Measurements from ENCODE around the gene ACOX1. TPM values are rescaled to one million over a fixed set of nuclear protein-coding genes. Genes with fewer than 3 reads are reported as not detected.

ACOX1 gene
- total RNA-seq, 4 donors from 2014 or later = 33.7 to 44.4 (median 39.1) TPM

GRCh38 chr17:76013377-76013932 is 34.5 kb upstream of the ACOX1 start:
- 70% methylated on average over 15 of the region's 15 CpGs for WGBS, 2 donors
- TF ChIP-seq, protein P1, sequence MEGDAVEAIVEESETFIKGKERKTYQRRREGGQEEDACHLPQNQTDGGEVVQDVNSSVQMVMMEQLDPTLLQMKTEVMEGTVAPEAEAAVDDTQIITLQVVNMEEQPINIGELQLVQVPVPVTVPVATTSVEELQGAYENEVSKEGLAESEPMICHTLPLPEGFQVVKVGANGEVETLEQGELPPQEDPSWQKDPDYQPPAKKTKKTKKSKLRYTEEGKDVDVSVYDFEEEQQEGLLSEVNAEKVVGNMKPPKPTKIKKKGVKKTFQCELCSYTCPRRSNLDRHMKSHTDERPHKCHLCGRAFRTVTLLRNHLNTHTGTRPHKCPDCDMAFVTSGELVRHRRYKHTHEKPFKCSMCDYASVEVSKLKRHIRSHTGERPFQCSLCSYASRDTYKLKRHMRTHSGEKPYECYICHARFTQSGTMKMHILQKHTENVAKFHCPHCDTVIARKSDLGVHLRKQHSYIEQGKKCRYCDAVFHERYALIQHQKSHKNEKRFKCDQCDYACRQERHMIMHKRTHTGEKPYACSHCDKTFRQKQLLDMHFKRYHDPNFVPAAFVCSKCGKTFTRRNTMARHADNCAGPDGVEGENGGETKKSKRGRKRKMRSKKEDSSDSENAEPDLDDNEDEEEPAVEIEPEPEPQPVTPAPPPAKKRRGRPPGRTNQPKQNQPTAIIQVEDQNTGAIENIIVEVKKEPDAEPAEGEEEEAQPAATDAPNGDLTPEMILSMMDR (IDR thresholded peaks at IDR 0.05) = no peak
- TF ChIP-seq EP300 (IDR thresholded peaks at IDR 0.05) (no peak), POLR2A (IDR thresholded peaks at IDR 0.05) (no peak)
- Histone ChIP-seq H3K27me3 (peaks cover 0 to 5% of the 10 kb centered on the region in 2 donors), H3K36me3 (no peaks in the 10 kb centered on the region), H3K9me3 (no peaks in the 10 kb centered on the region), H3K27ac (no peak overlapping the region), H3K4me3 (no peak overlapping the region), H3K4me1 (peaks cover 0 to 9% (median 0%) of the 10 kb centered on the region in 4 donors)
- no peak for DNase-seq (ENCODE audit: low spot score in 2 of 2)

DNA sequence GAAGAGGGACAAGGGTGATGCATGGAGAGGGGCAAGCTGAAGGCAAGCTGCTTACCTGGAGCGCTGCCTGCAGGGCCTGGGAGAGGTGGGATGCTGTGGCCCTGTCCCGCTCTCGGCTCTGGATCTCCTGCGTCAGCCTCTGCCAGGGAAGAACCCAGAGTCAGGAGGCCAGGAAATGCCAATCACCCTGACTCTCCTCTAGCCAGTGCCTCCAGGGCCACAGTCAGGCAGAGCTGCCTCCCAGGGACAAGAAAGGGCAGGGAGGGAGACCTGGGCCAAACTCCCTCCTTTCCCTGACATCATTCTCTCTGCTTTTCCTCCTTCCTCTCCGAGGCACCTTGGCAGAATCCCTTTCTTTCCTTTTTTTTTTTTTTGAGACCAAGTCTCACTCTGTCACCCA is 33.0 kb upstream of the ACOX1 start:
- TF ChIP-seq POLR2A (IDR thresholded peaks at IDR 0.05) = no peak
- TF ChIP-seq, protein P1 (IDR thresholded peaks at IDR 0.05) = no peak
- no peak for TF ChIP-seq EP300 (IDR thresholded peaks at IDR 0.05)
- WGBS, 2 donors = 74 to 77% methylated on average over 5 of the region's 5 CpGs

GRCh38 chr17:76009969-76010661 is 31.1 kb upstream of the ACOX1 start:
- 86 to 89% methylated on average over 21 of the region's 21 CpGs for WGBS, 2 donors
- Histone ChIP-seq H3K9me3 (no peaks in the 10 kb centered on the region), H3K4me1 (peaks cover 0 to 17% (median 0%) of the 10 kb centered on the region in 4 donors), H3K4me3 (no peak overlapping the region), H3K27me3 (peaks cover 0 to 5% of the 10 kb centered on the region in 2 donors), H3K36me3 (no peaks in the 10 kb centered on the region), H3K27ac (no peak overlapping the region)
- DNase-seq (ENCODE audit: low spot score in 2 of 2) = no peak
- TF ChIP-seq EP300 (IDR thresholded peaks at IDR 0.05) (no peak), POLR2A (IDR thresholded peaks at IDR 0.05) (no peak)
- TF ChIP-seq, protein P1 (IDR thresholded peaks at IDR 0.05) = no peak

More for the DNA sequence above, 33.0 kb upstream of the ACOX1 start:
- Histone ChIP-seq H3K27ac (no peak overlapping the region), H3K4me3 (no peak overlapping the region), H3K4me1 (peaks cover 0 to 9% (median 0%) of the 10 kb centered on the region in 4 donors), H3K9me3 (no peaks in the 10 kb centered on the region), H3K36me3 (no peaks in the 10 kb centered on the region), H3K27me3 (peaks cover 0 to 5% of the 10 kb centered on the region in 2 donors)
- DNase-seq (ENCODE audit: low spot score in 2 of 2) = no peak

DNA sequence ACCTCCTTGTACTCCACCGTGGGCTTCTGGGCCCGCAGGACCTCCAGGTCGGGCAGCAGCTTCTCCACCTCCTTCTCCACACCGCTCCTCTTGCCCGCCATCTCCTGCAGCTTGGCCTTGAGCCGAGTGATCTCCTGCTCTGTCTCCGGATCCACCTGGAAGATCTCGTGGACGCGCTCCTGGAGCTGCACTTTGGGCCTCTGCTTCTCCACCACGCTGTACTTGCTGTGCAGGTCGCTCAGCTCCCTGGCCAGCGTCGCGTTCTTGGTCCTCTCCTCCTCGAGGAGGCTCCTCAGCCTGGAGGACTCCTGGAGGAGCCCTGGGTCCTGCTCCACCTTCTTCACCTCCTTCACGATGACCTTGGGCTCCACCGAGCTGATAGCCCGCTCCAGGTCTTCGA is 30.5 kb upstream of the ACOX1 start:
- no peak for DNase-seq (ENCODE audit: low spot score in 2 of 2)
- WGBS, 2 donors = 91 to 93% methylated on average over 20 of the region's 20 CpGs

More for the DNA sequence above, 30.5 kb upstream of the ACOX1 start:
- no peak overlapping the region for H3K27ac ChIP-seq
- no peaks in the 10 kb centered on the region for H3K27me3 ChIP-seq
- H3K36me3 ChIP-seq = no peaks in the 10 kb centered on the region
- no peak overlapping the region for H3K4me3 ChIP-seq
- H3K9me3 ChIP-seq = no peaks in the 10 kb centered on the region
- TF ChIP-seq EP300 (IDR thresholded peaks at IDR 0.05) = no peak
- TF ChIP-seq, protein P1 (IDR thresholded peaks at IDR 0.05) = no peak
- no peak for TF ChIP-seq POLR2A (IDR thresholded peaks at IDR 0.05)
- H3K4me1 ChIP-seq = peaks cover 0 to 15% (median 0%) of the 10 kb centered on the region in 4 donors
